HEK293T (cell line): ENCODE results near the gene KMT2C.
"Not testable (repeated sequence)": the region's sequence is repeated elsewhere in the genome, so short reads cannot be mapped to it uniquely, and the experiment has no call there.

Experiments used
- ARNT ChIP-seq: fragments of 450-650 bp; IDR thresholded peaks from 2 replicates; pipeline ENCODE4 v1.6.1; 2017; ENCODE audit warnings: mild to moderate bottlenecking
- ELF4 ChIP-seq: fragments of 450-650 bp; IDR thresholded peaks from 2 replicates; pipeline ENCODE4 v1.6.1; 2017; ENCODE audit warnings: antibody characterized with exemption
- FOXK2 ChIP-seq: fragments of 450-650 bp; IDR thresholded peaks from 2 replicates; pipeline ENCODE4 v1.6.1; 2016; ENCODE audit warnings: mild to moderate bottlenecking
- LEF1 ChIP-seq: fragments of 450-650 bp; IDR thresholded peaks from 2 replicates; pipeline ENCODE4 v1.6.1; 2017; ENCODE audit warnings: mild to moderate bottlenecking, borderline replicate concordance
- SP1 ChIP-seq: fragments of 450-650 bp; IDR thresholded peaks from 2 replicates; pipeline ENCODE4 v1.6.1; 2017
- SUZ12 ChIP-seq: fragments of 450-650 bp; IDR thresholded peaks from 2 replicates; pipeline ENCODE4 v1.6.1; 2016; ENCODE audit warnings: mild to moderate bottlenecking
- TF ChIP-seq, protein P1 (sequence below): fragments of 450-650 bp; IDR thresholded peaks from 2 replicates; pipeline ENCODE4 v1.6.1; 2016

DNA sequence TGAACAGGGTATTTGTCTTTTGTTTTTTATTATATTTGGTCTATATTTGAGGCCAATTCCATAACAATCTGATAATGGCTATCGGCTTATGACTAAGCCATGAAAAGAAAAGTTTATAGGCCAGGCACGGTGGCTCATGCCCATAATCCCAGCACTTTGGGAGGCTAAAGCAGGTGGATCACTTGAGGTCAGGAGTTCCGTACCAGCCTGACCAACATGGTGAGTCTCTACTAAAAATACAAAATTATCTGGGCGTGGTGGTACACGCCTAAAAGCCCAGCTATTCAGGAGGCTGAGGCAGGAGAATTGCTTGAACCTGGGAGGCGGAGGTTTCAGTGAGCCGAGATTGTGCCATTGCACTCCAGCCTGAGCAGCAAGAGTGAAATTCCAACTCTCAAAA, 227.0 kb downstream of the KMT2C start:
- not testable (repeated sequence) for TF ChIP-seq ELF4, ARNT, FOXK2, SP1, LEF1, SUZ12
- TF ChIP-seq, protein P1, sequence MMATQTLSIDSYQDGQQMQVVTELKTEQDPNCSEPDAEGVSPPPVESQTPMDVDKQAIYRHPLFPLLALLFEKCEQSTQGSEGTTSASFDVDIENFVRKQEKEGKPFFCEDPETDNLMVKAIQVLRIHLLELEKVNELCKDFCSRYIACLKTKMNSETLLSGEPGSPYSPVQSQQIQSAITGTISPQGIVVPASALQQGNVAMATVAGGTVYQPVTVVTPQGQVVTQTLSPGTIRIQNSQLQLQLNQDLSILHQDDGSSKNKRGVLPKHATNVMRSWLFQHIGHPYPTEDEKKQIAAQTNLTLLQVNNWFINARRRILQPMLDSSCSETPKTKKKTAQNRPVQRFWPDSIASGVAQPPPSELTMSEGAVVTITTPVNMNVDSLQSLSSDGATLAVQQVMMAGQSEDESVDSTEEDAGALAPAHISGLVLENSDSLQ, result not testable (repeated sequence)
